K562 (cell line): ENCODE data around the gene SCAMP3. TPM values are rescaled to one million over a fixed set of nuclear protein-coding genes. Genes with fewer than 3 reads are reported as not detected.

Experiments used
- BRF1 ChIP-seq: IDR thresholded peaks from 3 replicates; pipeline ENCODE4 v1.6.1; 2011; ENCODE audit warnings: borderline replicate concordance, mild to moderate bottlenecking; ENCODE audit not compliant: insufficient read length; ENCODE audit errors: extremely low read depth
- HMGN3 ChIP-seq: IDR thresholded peaks from 2 replicates; pipeline ENCODE4 v1.6.1; 2011; ENCODE audit warnings: borderline replicate concordance, low read depth, mild to moderate bottlenecking, mixed read lengths, low read length; ENCODE audit not compliant: insufficient read length; ENCODE audit errors: extremely low read depth
- MAX ChIP-seq: sonication (generic); formaldehyde crosslinking; IDR thresholded peaks from 2 replicates; pipeline ENCODE4 v1.9.0; 2022; ENCODE audit warnings: mild to moderate bottlenecking, missing genetic modification reagents
- MXI1 ChIP-seq: IDR thresholded peaks from 2 replicates; pipeline ENCODE4 v1.6.1; 2011; ENCODE audit warnings: low read depth, mild to moderate bottlenecking, improper control_type of control experiment, low read length
- TBL1XR1 ChIP-seq, 2 experiments: IDR thresholded peaks; 2 replicates each; pipeline ENCODE4 v1.6.1; 2012; ENCODE audit warnings: improper control_type of control experiment in 2 of 2, low read length in 2 of 2, mild to moderate bottlenecking in 1 of 2
- THAP12 ChIP-seq: fragments of 250-450 bp; sonication (Bioruptor Pico); IDR thresholded peaks from 2 replicates; pipeline ENCODE4 v1.9.0; 2021; ENCODE audit warnings: mild to moderate bottlenecking, inconsistent platforms
- THRA ChIP-seq: fragments of 450-650 bp; IDR thresholded peaks from 2 replicates; pipeline ENCODE4 v1.6.1; 2017; ENCODE audit warnings: mild to moderate bottlenecking, moderate library complexity
- VEZF1 ChIP-seq: fragments of 200-800 bp; sonication (Bioruptor generic); IDR thresholded peaks from 2 replicates; pipeline ENCODE4 v1.6.1; 2017; ENCODE audit warnings: missing genetic modification characterization, missing compliant biosample characterization
- ZKSCAN8 ChIP-seq: fragments of 200-800 bp; sonication (Bioruptor generic); IDR thresholded peaks from 2 replicates; pipeline ENCODE4 v1.6.1; 2016; ENCODE audit warnings: missing genetic modification characterization, missing compliant biosample characterization
- ZNF280B ChIP-seq: fragments of 250-450 bp; sonication (Bioruptor Pico); IDR thresholded peaks from 2 replicates; pipeline ENCODE4 v1.5.1; 2021; ENCODE audit warnings: mild to moderate bottlenecking
- ZNF609 ChIP-seq: sonication (generic); formaldehyde crosslinking; IDR thresholded peaks from 2 replicates; pipeline ENCODE4 v1.8.1; 2023; ENCODE audit warnings: missing genetic modification reagents, mild to moderate bottlenecking, borderline replicate concordance
- polyA plus RNA-seq, 8 experiments: library from polyadenylated mRNA; depleted of rRNA in 4 of 8; stranded (reverse) in 5 of 8; unstranded in 3 of 8; fragments of >200 nt; fragmentation: Nextera tagmentation in 2 of 8; fragmentation: Illumina TruSeq in 1 of 8; extraction: Ambion mirVana in 2 of 8; extraction: Trizol in 1 of 8; gene quantifications; 2 replicates each; pipeline versions ENCODE4 v1.2.1 to v1.2.3, GENCODE V29; 2011 to 2014; ENCODE audit warnings: inconsistent platforms in 1 of 8, missing spikeins in 1 of 8
- total RNA-seq, 7 experiments: library from RNA; depleted of rRNA in 6 of 7; stranded (reverse); fragments of >200 nt in 6 of 7; fragmentation: Illumina TruSeq in 2 of 7; extraction: Trizol in 2 of 7; gene quantifications; 2 replicates each; pipeline versions ENCODE4 v1.2.1 to v1.2.3, GENCODE V29; 2011 to 2021; ENCODE audit warnings: low replicate concordance in 1 of 7

SCAMP3 gene
- total and polyA plus RNA-seq, 9 of the 15 experiments (the other 6 are each of a cell fraction or from before 2014, with no cell fraction given) = 14.2 to 131 (median 86.1) TPM

GRCh38 chr1:155308493-155309422, 46.6 kb upstream of the SCAMP3 start, which contains the start of gene FDPS (continued):
- no peak for TF ChIP-seq ZNF609 (CRISPR knock-in tag)
- peak; percentile 60 for TF ChIP-seq VEZF1 (CRISPR knock-in tag)
- no peak for TF ChIP-seq TBL1XR1 (IDR thresholded peaks at IDR 0.05; ENCODE audit: low read length in 2 of 2)
- no peak for TF ChIP-seq THAP12 (CRISPR knock-in tag)
- TF ChIP-seq MAX (CRISPR knock-in tag) = peak; percentile 79
- no peak for TF ChIP-seq ZKSCAN8 (CRISPR knock-in tag)
- TF ChIP-seq THRA = no peak
- no peak for TF ChIP-seq ZNF280B (CRISPR knock-in tag)
- TF ChIP-seq MXI1 = no peak
- TF ChIP-seq BRF1 = no peak
- peak; percentile 63 for TF ChIP-seq HMGN3
